Measurements from ENCODE around the gene TSPAN3.

Gene TSPAN3

GRCh38 chr15:77033417-77033728, 37.5 kb downstream of the TSPAN3 start:
- no peak overlapping the region for H3K4me3 ChIP-seq (ENCODE audit: low read depth, low read length)
- no peaks in the 10 kb centered on the region for H3K36me3 ChIP-seq (ENCODE audit: insufficient read depth, low read length)
- H3K4me1 ChIP-seq (ENCODE audit: control insufficient read depth, insufficient read depth, low read length, unreplicated experiment), result no peaks in the 10 kb centered on the region
- H2AFZ ChIP-seq (ENCODE audit: low read length, unreplicated experiment), result no peak overlapping the region
- H3K79me2 ChIP-seq (ENCODE audit: control insufficient read depth, insufficient read depth, low read length, unreplicated experiment), result no peaks in the 10 kb centered on the region
- H3K27me3 ChIP-seq (ENCODE audit: insufficient read depth, low read length), result no peaks in the 10 kb centered on the region
- H3K27ac ChIP-seq (ENCODE audit: low read depth, low read length), result no peak overlapping the region

GRCh38 chr15:77032647-77033416, 38.1 kb downstream of the TSPAN3 start:
- H3K27ac ChIP-seq (ENCODE audit: low read depth, low read length), result no peak overlapping the region
- no peaks in the 10 kb centered on the region for H3K4me1 ChIP-seq (ENCODE audit: control insufficient read depth, insufficient read depth, low read length, unreplicated experiment)
- no peak overlapping the region for H2AFZ ChIP-seq (ENCODE audit: low read length, unreplicated experiment)
- no peaks in the 10 kb centered on the region for H3K36me3 ChIP-seq (ENCODE audit: insufficient read depth, low read length)
- no peaks in the 10 kb centered on the region for H3K79me2 ChIP-seq (ENCODE audit: control insufficient read depth, insufficient read depth, low read length, unreplicated experiment)
- H3K27me3 ChIP-seq (ENCODE audit: insufficient read depth, low read length), result no peaks in the 10 kb centered on the region
- H3K4me3 ChIP-seq (ENCODE audit: low read depth, low read length), result no peak overlapping the region

GRCh38 chr15:77032052-77032646, 38.8 kb downstream of the TSPAN3 start:
- no peak overlapping the region for H3K27ac ChIP-seq (ENCODE audit: low read depth, low read length)
- no peaks in the 10 kb centered on the region for H3K36me3 ChIP-seq (ENCODE audit: insufficient read depth, low read length)
- H2AFZ ChIP-seq (ENCODE audit: low read length, unreplicated experiment), result no peak overlapping the region
- no peaks in the 10 kb centered on the region for H3K27me3 ChIP-seq (ENCODE audit: insufficient read depth, low read length)
- no peaks in the 10 kb centered on the region for H3K4me1 ChIP-seq (ENCODE audit: control insufficient read depth, insufficient read depth, low read length, unreplicated experiment)
- H3K79me2 ChIP-seq (ENCODE audit: control insufficient read depth, insufficient read depth, low read length, unreplicated experiment), result no peaks in the 10 kb centered on the region
- no peak overlapping the region for H3K4me3 ChIP-seq (ENCODE audit: low read depth, low read length)

GRCh38 chr15:77031376-77032050, 39.4 kb downstream of the TSPAN3 start:
- no peaks in the 10 kb centered on the region for H3K36me3 ChIP-seq (ENCODE audit: insufficient read depth, low read length)
- no peak overlapping the region for H3K4me3 ChIP-seq (ENCODE audit: low read depth, low read length)
- no peak overlapping the region for H2AFZ ChIP-seq (ENCODE audit: low read length, unreplicated experiment)
- H3K27me3 ChIP-seq (ENCODE audit: insufficient read depth, low read length), result no peaks in the 10 kb centered on the region
- H3K27ac ChIP-seq (ENCODE audit: low read depth, low read length), result no peak overlapping the region
- H3K79me2 ChIP-seq (ENCODE audit: control insufficient read depth, insufficient read depth, low read length, unreplicated experiment), result no peaks in the 10 kb centered on the region
- no peaks in the 10 kb centered on the region for H3K4me1 ChIP-seq (ENCODE audit: control insufficient read depth, insufficient read depth, low read length, unreplicated experiment)

- Histone ChIP-seq H3K27ac (ENCODE audit: low read depth, low read length) (no peak overlapping the region), H3K4me1 (ENCODE audit: control insufficient read depth, insufficient read depth, low read length, unreplicated experiment) (no peaks in the 10 kb centered on the region), H3K4me3 (ENCODE audit: low read depth, low read length) (no peak overlapping the region), H3K79me2 (ENCODE audit: control insufficient read depth, insufficient read depth, low read length, unreplicated experiment) (no peaks in the 10 kb centered on the region), H2AFZ (ENCODE audit: low read length, unreplicated experiment) (no peak overlapping the region), H3K27me3 (ENCODE audit: insufficient read depth, low read length) (no peaks in the 10 kb centered on the region), H3K36me3 (ENCODE audit: insufficient read depth, low read length) (no peaks in the 10 kb centered on the region)
Measured at GRCh38 chr15:77030928-77031375, 40.0 kb downstream of the TSPAN3 start.

GRCh38 chr15:77030048-77030927, 40.6 kb downstream of the TSPAN3 start:
- Histone ChIP-seq H3K36me3 (ENCODE audit: insufficient read depth, low read length) (no peaks in the 10 kb centered on the region), H3K27me3 (ENCODE audit: insufficient read depth, low read length) (no peaks in the 10 kb centered on the region), H3K79me2 (ENCODE audit: control insufficient read depth, insufficient read depth, low read length, unreplicated experiment) (no peaks in the 10 kb centered on the region), H3K27ac (ENCODE audit: low read depth, low read length) (no peak overlapping the region), H2AFZ (ENCODE audit: low read length, unreplicated experiment) (no peak overlapping the region), H3K4me1 (ENCODE audit: control insufficient read depth, insufficient read depth, low read length, unreplicated experiment) (no peaks in the 10 kb centered on the region), H3K4me3 (ENCODE audit: low read depth, low read length) (no peak overlapping the region)

GRCh38 chr15:77029166-77030047, 41.5 kb downstream of the TSPAN3 start:
- no peaks in the 10 kb centered on the region for H3K79me2 ChIP-seq (ENCODE audit: control insufficient read depth, insufficient read depth, low read length, unreplicated experiment)
- H3K27ac ChIP-seq (ENCODE audit: low read depth, low read length), result no peak overlapping the region
- H3K4me3 ChIP-seq (ENCODE audit: low read depth, low read length), result no peak overlapping the region
- H3K36me3 ChIP-seq (ENCODE audit: insufficient read depth, low read length), result no peaks in the 10 kb centered on the region
- H3K27me3 ChIP-seq (ENCODE audit: insufficient read depth, low read length), result no peaks in the 10 kb centered on the region
- no peak overlapping the region for H2AFZ ChIP-seq (ENCODE audit: low read length, unreplicated experiment)
- H3K4me1 ChIP-seq (ENCODE audit: control insufficient read depth, insufficient read depth, low read length, unreplicated experiment), result no peaks in the 10 kb centered on the region

GRCh38 chr15:77028451-77029165, 42.3 kb downstream of the TSPAN3 start:
- no peaks in the 10 kb centered on the region for H3K36me3 ChIP-seq (ENCODE audit: insufficient read depth, low read length)
- no peaks in the 10 kb centered on the region for H3K27me3 ChIP-seq (ENCODE audit: insufficient read depth, low read length)
- no peaks in the 10 kb centered on the region for H3K79me2 ChIP-seq (ENCODE audit: control insufficient read depth, insufficient read depth, low read length, unreplicated experiment)
- H3K4me3 ChIP-seq (ENCODE audit: low read depth, low read length), result peak overlapping the region; percentile 55
- H3K4me1 ChIP-seq (ENCODE audit: control insufficient read depth, insufficient read depth, low read length, unreplicated experiment), result no peaks in the 10 kb centered on the region
- no peak overlapping the region for H3K27ac ChIP-seq (ENCODE audit: low read depth, low read length)
- H2AFZ ChIP-seq (ENCODE audit: low read length, unreplicated experiment), result peak overlapping the region; percentile 33

- H3K36me3 ChIP-seq (ENCODE audit: insufficient read depth, low read length), result no peaks in the 10 kb centered on the region
- no peak overlapping the region for H3K27ac ChIP-seq (ENCODE audit: low read depth, low read length)
- no peaks in the 10 kb centered on the region for H3K4me1 ChIP-seq (ENCODE audit: control insufficient read depth, insufficient read depth, low read length, unreplicated experiment)
- H3K79me2 ChIP-seq (ENCODE audit: control insufficient read depth, insufficient read depth, low read length, unreplicated experiment), result no peaks in the 10 kb centered on the region
- H3K27me3 ChIP-seq (ENCODE audit: insufficient read depth, low read length), result no peaks in the 10 kb centered on the region
- H3K4me3 ChIP-seq (ENCODE audit: low read depth, low read length), result peak overlapping the region; percentile 55
- peak overlapping the region; percentile 33 for H2AFZ ChIP-seq (ENCODE audit: low read length, unreplicated experiment)
Measured at GRCh38 chr15:77027697-77028450, 43.0 kb downstream of the TSPAN3 start.
